ENCODE measurements around the gene CDH4.
A peak's percentile ranks its signal among the peaks of the same experiment; 100 is the strongest.
"Not testable (repeated sequence)": the region's sequence is repeated elsewhere in the genome, so short reads cannot be mapped to it uniquely, and the experiment has no call there.

Gene CDH4

DNA sequence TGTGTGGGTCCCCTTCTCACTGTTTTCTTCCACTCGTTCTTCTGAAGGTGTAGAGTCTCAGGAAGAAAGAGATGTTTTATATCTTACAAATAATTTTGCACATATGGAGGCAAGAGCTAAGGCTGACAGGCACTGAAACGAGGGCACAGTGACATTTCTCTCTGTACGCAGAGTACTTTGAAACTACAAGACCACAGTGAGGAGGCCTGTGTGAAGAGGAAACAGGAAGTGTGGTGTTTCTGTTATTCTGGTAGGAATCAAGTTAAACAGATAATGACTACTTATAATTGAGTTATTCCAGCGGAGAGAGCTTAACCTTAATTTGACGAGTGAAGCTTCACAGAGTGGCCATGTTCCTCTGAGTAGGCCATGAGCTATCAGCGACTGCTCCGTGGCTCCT lies 4.8 kb downstream of the CDH4 start:
- no peak for TF ChIP-seq JUND (IDR thresholded peaks at IDR 0.05; ENCODE audit: low read depth)
- in situ Hi-C loops (cut with HindIII; ENCODE audit: low pct_unique_long_range_greater_than_20kb, low sequenced_read_pairs) = no loop called here
- no peak for DNase-seq (ENCODE audit: low read depth in 1 of 2, low spot score in 1 of 2)

DNA sequence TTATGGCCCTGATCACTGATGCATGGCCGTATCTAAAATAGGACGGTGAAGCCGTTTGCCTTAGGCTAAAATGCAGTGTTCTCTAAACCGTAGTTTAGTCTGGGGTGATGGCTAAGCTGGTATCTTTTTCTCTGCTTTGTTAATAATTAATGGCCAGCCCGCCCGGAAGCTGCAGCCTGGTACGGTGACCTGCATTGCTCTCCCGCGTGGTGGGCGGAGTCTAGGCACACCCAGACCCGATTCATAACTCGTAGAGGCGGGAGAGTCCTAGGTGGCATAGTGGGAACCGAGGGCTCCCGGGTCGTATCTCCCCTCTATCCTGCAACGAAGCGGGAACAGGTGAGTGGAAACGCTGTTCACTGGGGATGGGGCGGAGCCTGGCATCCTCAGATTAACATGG lies 5.5 kb downstream of the CDH4 start:
- TF ChIP-seq JUND (IDR thresholded peaks at IDR 0.05; ENCODE audit: low read depth) = no peak
- in situ Hi-C loops (cut with HindIII; ENCODE audit: low pct_unique_long_range_greater_than_20kb, low sequenced_read_pairs) = no loop called here
- DNase-seq (ENCODE audit: low read depth in 1 of 2, low spot score in 1 of 2) = no peak

DNA sequence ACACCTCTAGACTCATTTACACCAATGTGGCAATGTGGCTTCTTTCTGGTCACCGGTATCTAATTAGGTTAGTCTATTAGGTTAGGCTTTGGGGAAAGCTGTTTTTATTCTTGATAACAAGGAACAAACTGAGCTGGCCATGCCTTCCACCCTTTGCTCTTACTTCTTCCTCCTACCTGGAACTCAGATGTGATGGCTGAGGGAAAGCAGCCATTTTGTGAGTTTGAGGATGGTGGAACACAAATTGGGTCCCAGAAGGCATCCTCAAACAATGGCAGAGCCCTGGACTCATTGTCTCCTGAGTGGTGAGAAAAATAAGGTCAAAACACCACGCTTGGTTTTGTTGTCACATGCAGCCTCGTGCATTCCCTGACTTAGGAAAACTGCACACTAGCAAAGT lies 7.7 kb downstream of the CDH4 start:
- DNase-seq (ENCODE audit: low read depth in 1 of 2, low spot score in 1 of 2) = no peak
- TF ChIP-seq JUND (IDR thresholded peaks at IDR 0.05; ENCODE audit: low read depth) = no peak
- in situ Hi-C loops (cut with HindIII; ENCODE audit: low pct_unique_long_range_greater_than_20kb, low sequenced_read_pairs) = no loop called here

DNA sequence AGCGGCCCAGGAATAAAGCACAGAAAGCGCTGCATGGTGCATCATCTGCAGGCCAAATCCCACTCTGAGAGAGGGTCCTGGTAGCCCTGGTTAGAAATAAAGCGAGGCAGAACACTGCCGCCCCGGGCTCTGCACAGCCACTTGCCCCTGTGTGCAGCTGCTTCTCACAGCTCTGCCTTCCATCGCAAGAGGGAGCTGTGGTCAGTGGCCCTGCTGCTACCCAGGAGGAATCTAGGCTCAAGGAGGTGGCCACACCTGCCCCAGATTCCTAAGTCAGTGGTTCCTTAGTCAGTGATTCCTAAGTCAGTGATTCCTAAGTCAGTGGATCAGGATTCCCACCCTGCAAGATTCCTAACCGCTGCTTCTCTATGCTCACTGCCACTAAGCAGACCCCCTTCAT lies 8.8 kb downstream of the CDH4 start:
- in situ Hi-C loops (cut with HindIII; ENCODE audit: low pct_unique_long_range_greater_than_20kb, low sequenced_read_pairs) = no loop called here
- DNase-seq (ENCODE audit: low read depth in 1 of 2, low spot score in 1 of 2) = peak in 1 of 2 experiments; percentile 30
- no peak for TF ChIP-seq JUND (IDR thresholded peaks at IDR 0.05; ENCODE audit: low read depth)

DNA sequence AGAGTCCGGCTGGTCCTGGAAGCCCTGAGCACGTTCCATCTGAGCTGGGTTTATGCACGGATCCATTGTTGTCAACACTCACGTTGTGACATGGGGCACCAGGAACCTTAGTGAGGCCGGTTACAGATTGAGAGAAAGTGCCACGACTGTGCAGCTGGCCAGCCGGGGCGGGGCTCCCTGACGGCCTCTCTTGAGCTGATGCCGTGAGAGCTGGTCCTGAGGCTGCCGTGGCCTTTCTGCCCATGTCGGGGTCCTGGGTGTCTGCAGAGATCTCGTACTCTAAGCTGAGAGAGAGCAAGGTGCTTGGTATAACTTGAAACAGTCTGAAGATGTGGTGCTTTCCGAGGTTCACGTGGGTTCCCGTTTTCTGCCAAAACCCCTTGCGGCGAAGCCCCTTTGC lies 10.0 kb downstream of the CDH4 start:
- in situ Hi-C loops (cut with HindIII; ENCODE audit: low pct_unique_long_range_greater_than_20kb, low sequenced_read_pairs) = no loop called here
- TF ChIP-seq JUND (IDR thresholded peaks at IDR 0.05; ENCODE audit: low read depth) = no peak
- no peak for DNase-seq (ENCODE audit: low read depth in 1 of 2, low spot score in 1 of 2)

DNA sequence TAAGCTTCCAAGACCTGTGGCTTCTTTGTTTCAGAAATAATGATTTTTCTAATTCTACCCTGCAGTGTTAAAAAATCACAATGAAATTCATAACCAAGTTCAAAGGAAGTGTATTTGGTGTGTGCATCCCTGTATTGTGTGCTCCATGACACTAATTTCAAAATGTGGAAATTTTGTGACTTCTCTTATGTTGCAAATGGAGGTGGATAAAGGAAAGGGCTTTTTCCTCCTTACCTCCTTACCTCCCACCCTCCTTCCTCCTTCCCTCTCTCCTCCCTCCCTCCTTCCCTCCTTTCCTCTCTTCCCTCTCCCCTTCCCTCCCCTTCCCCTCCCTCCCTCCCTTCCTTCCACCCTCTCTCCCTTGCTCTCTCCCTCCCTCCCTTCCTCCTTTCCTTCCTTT lies 10.5 kb downstream of the CDH4 start:
- no peak for DNase-seq (ENCODE audit: low read depth in 1 of 2, low spot score in 1 of 2)
- in situ Hi-C loops (cut with HindIII; ENCODE audit: low pct_unique_long_range_greater_than_20kb, low sequenced_read_pairs) = no loop called here
- no peak for TF ChIP-seq JUND (IDR thresholded peaks at IDR 0.05; ENCODE audit: low read depth)

DNA sequence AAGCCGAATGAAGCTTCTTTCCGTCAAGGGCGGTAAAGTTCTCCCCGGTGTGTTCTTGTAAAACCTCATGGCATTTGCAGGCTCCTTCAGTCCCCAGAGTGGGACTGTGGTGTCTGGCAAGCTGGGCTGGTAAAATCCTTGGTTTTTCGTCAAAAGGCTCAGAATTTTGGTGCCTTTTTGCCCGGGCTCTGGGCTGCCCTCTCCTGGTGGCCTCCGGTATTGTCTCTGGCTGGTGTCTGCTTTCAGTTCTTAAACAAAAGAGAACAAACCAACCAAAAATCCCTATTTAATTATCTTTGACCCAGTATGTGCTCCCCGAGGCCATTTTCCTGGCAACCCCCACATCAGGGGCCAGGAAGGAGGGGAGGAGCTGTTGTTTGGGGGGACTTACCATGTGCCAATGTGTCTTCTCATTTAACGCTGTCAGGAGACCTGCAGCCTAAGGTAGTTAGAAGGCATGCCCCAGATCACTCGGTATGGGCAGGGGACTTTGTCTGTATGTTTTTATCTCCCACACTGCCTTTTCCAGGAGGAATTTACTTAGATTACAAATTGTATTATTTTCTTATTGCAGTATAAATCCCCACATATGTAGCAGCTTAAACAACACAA lies 11.1 kb downstream of the CDH4 start:
- no peak for TF ChIP-seq JUND (IDR thresholded peaks at IDR 0.05; ENCODE audit: low read depth)
- in situ Hi-C loops (cut with HindIII; ENCODE audit: low pct_unique_long_range_greater_than_20kb, low sequenced_read_pairs) = no loop called here
- no peak for DNase-seq (ENCODE audit: low read depth in 1 of 2, low spot score in 1 of 2)

DNA sequence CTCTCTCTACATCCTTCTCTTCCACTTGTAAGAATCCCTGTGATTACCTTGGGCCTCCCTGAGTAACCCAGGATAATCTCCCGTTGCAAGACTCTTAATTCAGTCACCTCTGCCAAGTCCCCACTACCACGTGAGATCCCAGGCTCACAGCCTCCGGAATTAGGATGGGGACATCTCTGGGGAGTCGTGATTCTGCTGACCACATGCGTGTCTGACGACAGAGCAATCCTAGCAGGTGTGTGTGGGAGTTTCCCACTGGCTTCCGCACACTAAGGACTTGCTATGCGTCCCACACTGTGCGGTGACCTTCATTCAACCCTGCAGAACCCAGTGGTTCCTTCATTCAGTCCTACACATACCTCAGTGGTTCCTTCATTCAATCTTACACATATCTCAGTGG lies 11.9 kb downstream of the CDH4 start:
- in situ Hi-C loops (cut with HindIII; ENCODE audit: low pct_unique_long_range_greater_than_20kb, low sequenced_read_pairs) = no loop called here

DNA sequence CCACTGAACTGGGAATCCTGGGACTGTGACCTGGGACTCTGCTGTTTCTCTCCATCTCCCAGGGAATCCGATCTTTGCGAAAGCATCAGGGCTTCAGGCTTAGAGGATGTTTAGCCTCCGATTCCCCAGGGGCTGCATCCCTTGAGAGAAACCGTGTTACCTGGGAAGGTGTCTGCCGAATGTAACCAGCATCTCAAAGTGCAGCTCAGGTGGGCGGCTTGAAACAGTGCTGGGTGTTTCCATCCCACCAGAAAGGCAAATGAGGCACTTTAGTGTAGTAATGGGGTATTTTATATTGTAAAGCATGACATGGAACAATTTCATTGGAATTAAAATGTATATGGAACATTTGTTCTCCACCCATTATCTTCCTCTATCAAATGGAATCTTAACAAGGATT lies 15.2 kb downstream of the CDH4 start:
- TF ChIP-seq JUND (IDR thresholded peaks at IDR 0.05; ENCODE audit: low read depth) = no peak
- in situ Hi-C loops (cut with HindIII; ENCODE audit: low pct_unique_long_range_greater_than_20kb, low sequenced_read_pairs) = no loop called here
- DNase-seq (ENCODE audit: low read depth in 1 of 2, low spot score in 1 of 2) = no peak

More for the DNA sequence above, 11.9 kb downstream of the CDH4 start:
- TF ChIP-seq JUND (IDR thresholded peaks at IDR 0.05; ENCODE audit: low read depth) = no peak
- no peak for DNase-seq (ENCODE audit: low read depth in 1 of 2, low spot score in 1 of 2)

DNA sequence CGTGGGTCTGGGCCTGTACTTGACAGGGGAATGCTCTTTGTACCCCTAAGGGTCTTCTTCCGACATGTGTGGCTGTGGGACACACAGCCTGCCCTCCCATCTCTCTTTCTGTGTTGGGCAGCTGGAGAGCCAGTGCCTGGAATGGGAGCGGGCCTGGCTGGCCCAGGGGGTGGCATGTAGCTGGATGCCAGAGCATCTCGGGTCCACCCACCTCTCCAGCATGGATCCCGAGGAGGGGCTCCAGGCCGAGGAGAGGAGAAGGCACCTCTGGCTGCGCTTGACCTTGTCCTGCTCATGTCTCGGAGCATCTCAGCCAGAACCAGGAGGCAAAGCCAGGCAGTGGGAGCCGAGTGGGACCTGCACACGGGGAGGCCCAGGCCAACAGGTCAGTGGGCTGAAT lies 16.0 kb downstream of the CDH4 start:
- no peak for DNase-seq (ENCODE audit: low read depth in 1 of 2, low spot score in 1 of 2)
- TF ChIP-seq JUND (IDR thresholded peaks at IDR 0.05; ENCODE audit: low read depth) = no peak
- in situ Hi-C loops (cut with HindIII; ENCODE audit: low pct_unique_long_range_greater_than_20kb, low sequenced_read_pairs) = no loop called here

DNA sequence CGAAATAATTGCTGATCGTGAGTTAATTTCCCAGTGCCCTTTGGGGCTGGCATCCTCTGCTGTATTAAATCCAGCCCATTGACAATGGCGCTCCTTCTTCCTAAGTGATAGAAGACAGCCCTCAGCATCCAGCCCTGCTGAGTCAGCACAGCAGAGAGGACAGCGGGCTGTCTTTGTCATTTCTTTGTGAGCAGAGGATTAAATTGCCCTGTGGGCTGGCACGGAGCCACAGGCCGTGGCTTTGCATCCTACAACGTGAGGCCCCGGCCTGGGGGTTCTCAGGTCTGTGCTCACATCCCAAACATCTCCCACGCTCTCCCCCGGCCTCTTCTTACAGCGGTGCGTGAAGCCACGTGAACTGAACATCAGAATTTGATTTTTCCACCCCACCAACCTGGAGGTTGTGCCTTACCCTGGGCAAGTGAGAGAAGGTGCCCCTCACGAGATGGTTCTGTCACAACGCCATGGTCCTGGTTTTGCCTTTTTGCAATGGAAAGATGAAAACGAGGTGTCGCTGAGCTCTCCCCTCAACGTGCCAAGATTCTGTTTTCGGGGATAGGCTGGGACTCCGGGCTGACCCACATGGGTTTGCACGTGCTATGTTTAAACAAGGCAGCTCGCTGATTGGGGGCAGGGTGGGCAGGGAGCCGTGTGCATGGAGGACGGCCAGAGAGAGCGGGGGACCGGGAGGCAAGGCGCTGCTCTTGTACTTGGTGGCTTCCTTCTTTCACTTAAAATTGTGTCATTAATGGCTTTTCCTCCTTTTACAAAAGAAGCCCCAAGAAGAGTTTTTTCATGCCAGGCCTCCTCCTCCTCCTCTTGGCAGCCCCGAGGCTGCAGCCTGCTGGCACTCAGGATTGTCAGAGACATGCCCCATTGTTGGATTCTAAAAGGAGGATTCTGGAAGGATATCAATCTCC lies 19.5 kb downstream of the CDH4 start:
- no peak for DNase-seq (ENCODE audit: low read depth in 1 of 2, low spot score in 1 of 2)
- no peak for TF ChIP-seq JUND (IDR thresholded peaks at IDR 0.05; ENCODE audit: low read depth)
- in situ Hi-C loops (cut with HindIII; ENCODE audit: low pct_unique_long_range_greater_than_20kb, low sequenced_read_pairs) = no loop called here

DNA sequence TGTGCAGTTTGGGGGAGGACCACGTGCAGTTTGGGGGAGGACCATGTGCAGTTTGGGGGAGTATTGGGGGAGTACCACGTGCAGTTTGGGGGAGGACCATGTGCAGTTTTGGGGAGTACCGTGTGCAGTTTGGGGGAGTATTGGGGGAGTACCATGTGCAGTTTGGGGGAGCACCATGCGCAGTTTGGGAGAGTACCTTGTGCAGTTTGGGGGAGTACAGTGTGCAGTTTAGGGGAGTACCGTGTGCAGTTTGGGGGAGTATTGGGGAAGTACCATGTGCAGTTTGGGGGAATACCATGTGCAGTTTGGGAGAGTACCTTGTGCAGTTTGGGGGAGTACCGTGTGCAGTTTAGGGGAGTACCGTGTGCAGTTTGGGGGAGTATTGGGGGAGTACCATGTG lies 21.0 kb downstream of the CDH4 start:
- DNase-seq (ENCODE audit: low read depth in 1 of 2, low spot score in 1 of 2); in situ Hi-C loops (cut with HindIII; ENCODE audit: low pct_unique_long_range_greater_than_20kb, low sequenced_read_pairs): not testable (repeated sequence)

DNA sequence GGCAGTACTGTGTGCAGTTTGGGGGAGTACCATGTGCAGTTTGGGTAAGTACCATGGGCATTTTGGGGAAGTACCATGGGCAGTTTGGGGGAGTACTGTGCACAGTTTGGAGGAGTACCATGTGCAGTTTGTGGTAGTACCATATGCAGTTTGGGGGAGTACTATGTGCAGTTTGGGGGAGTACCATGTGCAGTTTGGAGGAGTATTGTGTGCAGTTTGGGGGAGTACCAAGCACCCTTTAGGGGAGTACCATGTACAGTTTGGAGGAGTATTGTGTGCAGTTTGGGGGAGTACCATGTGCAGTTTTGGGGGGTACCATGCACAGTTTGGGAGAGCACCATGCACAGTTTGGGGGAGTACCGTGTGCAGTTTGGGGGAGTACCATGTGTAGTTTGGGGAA lies 21.6 kb downstream of the CDH4 start:
- in situ Hi-C loops (cut with HindIII; ENCODE audit: low pct_unique_long_range_greater_than_20kb, low sequenced_read_pairs); DNase-seq (ENCODE audit: low read depth in 1 of 2, low spot score in 1 of 2): not testable (repeated sequence)

Data from T47D (cell line).